Islet precursor cell (in vitro differentiated cells): ENCODE results near the gene MYEF2.

Source experiments
- DNase-seq: peaks from one replicate; pipeline ENCODE4 v3.0.0-alpha.2; 2018

The MYEF2 gene

DNA sequence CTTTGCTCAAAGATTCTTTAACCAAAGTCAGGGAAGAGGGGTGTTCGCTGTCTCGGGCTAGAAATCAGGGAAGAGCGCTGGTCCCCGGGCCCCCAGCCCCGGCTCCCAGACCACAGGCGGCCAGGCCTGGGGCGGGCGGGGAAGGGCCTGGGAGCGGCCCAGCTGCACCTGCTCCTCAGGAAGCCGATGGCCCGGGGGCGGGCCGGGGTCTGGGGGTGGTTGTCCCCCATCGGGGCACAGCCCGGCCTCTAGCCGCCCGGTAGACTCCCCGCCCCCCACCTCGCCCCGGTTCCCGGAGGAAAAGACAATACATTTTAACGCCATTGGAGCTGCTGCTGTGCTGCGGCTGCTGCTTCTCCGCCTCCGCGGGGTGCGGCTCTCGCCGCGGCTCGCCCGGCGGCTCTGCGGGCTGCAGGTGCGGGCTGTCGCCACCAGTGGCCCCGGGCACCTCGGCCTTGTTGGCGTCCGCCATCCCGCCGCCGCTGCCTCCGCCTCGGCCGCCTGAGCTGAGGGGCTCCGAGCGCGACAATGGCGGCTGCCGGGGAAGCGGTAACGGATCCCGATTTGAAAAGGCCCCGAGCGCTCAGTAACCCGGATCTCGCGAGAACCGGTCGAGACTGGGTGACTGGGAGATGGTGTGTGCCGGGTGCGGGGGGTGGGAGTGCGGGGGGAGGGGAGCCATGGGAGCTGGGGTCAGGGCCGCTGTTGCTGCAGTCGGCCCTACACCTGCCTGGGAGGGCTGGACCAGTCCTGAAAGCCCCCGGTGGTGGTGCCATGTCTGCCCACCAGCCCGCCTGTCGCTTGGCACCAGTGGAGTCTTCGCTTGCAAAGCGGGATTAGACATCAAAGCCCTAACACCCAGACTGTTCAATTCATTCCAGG, at the start of gene MYEF2:
TSS of gene MYEF2 (minus strand) at position 530 of the 882 bp plus-strand sequence. CDS start at position 472, 58 bp downstream.
- peak; percentile 90 for DNase-seq

- DNase-seq = no peak
Measured at GRCh38 chr15:48225771-48226170, 47.7 kb upstream of the MYEF2 start.

GRCh38 chr15:48222627-48223026, 44.5 kb upstream of the MYEF2 start:
- no peak for DNase-seq

- no peak for DNase-seq
Measured at GRCh38 chr15:48221885-48222284, 43.8 kb upstream of the MYEF2 start.

DNA sequence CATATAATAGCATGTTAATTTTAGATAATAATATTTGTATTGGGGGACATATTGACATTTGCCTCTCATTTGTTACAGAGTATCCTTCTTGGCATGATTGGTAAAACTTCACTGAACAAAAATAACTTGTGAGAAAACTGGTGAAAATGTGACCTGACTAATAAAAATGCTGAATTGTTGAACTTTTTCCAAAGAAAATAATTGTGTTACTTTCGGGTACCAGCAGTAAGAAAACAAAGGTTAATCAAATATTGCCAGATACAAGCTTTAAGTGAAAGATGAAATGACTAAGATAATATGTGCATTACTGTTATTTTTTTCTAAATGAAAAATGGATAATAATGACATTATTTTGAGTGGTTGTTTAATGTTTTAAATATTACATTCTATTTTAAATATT, 43.2 kb upstream of the MYEF2 start:
- DNase-seq = no peak

DNA sequence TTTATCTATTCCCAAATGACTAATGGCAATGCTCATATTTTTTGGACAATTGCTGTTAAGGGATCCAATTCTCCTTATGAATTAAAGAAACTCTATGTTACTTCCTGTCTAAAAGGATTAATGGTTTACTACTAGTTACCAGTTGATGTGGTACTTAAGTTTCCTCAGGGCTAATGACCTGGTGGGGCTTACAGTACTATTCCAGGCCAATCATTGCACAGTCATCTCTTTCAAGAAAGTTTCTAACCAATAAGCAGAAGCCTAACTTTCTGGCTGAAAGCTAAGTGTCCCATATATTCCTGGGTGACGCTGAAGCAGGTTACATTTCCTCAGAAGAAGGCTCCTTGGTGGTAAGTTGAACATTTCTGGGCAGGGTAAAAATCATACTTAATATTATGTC, 27.9 kb upstream of the MYEF2 start, which contains the start of gene SLC12A1:
TSS of gene SLC12A1 (plus strand) at position 322 of the 400 bp plus-strand sequence. CDS start 1,418 bp downstream, outside the sequence.
- DNase-seq = no peak

- DNase-seq = no peak
Measured at GRCh38 chr15:48202068-48202467, 24.0 kb upstream of the MYEF2 start.

DNA sequence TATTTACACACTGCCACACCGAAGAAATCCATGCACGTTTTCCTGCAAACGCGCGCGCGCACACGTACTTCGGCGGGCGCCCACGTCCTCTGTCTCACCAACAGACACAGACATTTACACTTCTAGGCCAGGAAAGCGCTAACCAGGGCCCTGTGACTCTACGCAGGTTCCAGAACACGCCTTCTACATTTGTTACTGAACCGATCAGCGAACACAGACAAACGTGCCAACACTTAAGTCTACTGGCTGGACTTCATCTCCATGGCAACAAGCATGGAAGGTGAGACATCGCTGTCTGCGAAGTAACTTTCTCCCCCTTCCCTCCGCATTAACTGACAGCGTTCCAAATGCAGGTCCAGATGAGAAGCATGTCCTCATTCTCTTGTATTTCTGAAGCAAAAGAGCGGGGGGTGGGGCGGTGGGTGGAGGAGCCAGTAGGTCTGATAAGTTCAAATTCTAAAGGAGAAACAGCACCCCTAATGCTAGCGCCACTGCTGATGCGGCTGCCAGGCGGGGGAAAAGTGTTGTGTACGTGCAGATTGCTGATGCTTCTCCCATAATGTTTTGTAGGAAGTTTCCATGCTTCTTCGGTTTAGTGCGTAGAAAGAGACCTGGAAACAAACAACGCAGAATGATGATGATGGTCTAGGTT, 13.6 kb upstream of the MYEF2 start, which contains the start of gene CTXN2:
TSS of gene CTXN2 (plus strand) at position 92 of the 652 bp plus-strand sequence. CDS start 9,636 bp downstream, outside the sequence.
- DNase-seq = peak; percentile 53

DNA sequence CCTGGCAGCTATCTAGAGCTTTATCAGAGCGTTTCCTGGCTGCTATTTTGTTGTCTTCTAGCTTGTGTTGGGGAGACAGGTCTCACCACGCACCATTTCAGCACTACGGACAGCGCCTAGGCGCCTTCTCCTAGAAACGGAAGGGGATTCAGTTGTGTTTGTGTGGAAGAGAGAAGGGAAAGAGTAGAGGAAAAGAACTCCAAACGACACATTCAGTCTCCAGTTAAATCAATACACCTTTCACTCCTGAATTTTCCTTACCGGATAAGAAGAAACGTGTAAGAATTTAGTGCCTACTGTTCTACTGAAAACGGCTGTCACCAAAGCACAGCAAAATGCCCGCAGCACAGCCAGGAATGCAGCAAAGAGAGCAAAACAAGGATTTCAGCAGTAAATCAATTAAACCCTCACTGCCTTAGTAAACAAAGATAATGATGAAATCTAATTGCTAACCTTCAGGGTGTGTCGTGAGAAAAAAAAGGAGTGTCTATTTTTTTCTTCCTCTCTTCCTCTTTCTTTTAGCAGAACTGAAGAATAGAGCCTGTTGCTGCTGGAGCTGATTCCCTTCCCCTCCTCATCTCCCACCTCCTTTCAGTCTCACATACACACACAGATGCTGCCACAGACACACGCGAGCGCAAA, 13.0 kb upstream of the MYEF2 start:
- peak; percentile 88 for DNase-seq

- DNase-seq = no peak
Measured at GRCh38 chr15:48186271-48186670, 8.2 kb upstream of the MYEF2 start.

- no peak for DNase-seq
Measured at GRCh38 chr15:48185529-48185928, 7.4 kb upstream of the MYEF2 start.

- DNase-seq = no peak
Measured at GRCh38 chr15:48182749-48183148, 4.7 kb upstream of the MYEF2 start.

DNA sequence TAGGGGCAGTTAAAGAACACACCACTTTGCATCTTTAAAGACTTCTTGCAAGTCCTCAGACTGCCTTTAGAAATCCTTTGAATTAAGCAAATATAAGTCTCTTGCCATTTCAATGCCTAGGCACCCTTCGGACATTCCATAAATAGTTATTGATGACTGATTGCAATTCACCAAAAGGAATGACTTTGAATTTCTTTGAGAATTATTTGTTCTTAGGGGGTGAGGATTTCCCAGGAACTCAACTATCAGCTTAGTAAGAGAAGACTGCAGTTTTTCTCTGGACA, 495 bp upstream of the MYEF2 start:
- DNase-seq = no peak

- DNase-seq = no peak
Measured at GRCh38 chr15:48177383-48177765, 721 bp downstream of the MYEF2 start.

GRCh38 chr15:48176957-48177356, 1.1 kb downstream of the MYEF2 start:
- DNase-seq = no peak

DNA sequence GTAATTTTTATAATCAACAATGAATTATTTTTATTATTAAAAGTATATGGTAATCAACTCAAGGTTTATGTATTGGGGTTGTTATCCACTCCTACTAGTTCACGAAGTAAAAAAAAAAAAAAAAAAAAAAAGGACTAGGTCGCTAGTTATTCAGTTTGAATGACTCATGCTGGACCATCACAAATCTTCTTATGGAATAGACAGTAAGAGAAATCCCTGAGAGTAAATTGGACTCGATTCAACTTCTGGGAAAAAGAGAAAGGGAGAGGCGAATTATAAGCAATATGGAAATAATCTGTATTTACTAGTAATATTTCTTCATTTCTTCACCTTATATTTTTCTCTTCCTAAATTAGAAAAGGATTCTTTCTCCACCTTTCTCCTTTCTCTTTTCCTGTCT, 2.0 kb downstream of the MYEF2 start:
- no peak for DNase-seq

GRCh38 chr15:48175126-48175525, 3.0 kb downstream of the MYEF2 start:
- DNase-seq = no peak

DNA sequence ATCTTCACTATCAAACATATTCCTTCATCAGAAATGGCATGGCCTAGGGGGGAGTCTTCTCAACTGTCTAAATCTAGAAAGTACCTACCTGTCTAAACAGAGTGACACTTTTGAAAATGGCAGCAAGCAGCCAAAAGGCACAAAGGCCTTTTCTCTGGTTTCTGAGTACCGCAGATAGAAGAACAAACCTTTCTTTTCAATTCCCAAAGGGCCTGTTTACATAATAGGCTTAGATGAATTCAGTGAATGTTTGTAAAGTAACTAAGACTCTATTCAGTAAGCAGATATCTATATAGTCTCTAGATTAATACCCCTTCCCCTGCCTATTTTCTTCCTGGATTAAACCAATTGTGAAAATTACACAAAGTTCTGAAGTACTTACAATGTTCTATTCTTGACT, 7.1 kb downstream of the MYEF2 start:
- no peak for DNase-seq

DNA sequence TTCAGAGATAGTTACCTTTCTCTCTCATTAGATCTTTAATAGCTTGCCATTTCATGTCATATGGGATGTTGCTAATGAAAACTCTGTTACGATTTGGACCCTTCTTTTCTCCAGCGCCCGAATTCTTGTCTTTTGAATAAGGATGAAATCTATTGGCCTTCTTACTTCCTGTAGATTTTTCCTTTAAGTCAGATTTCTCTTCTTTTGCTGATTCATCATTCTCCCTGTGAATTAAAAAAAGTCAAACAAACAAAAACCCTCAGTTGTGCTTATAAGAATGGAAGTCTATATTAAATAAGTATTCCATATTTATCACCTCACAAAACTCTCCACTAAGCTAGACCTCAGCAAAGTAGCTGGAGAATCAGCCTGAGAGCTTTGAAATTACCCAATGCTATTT, 9.5 kb downstream of the MYEF2 start:
- DNase-seq = no peak

GRCh38 chr15:48153526-48153925, 24.6 kb downstream of the MYEF2 start:
- no peak for DNase-seq

DNA sequence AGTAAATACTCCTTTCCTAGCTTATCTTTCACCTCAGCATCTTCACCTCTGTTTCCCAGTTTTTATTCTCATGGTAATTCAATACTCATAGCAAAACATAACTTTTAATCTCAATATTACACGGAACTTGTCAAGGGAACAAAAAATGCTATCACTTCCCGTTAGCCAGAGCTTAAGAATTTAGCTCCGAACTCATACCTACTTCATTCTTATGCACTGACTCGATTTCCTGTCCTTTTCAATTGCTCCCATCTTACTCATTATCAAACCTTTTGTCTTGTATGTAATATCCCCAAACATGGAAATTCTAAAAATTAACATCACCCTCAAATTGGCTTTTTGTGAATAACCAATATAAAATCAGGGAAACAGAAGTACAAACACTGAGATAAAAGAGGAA, 28.2 kb downstream of the MYEF2 start:
- DNase-seq = no peak

GRCh38 chr15:48147358-48147757, 30.7 kb downstream of the MYEF2 start:
- DNase-seq = no peak

- DNase-seq = no peak
Measured at GRCh38 chr15:48145923-48146322, 32.2 kb downstream of the MYEF2 start.

DNA sequence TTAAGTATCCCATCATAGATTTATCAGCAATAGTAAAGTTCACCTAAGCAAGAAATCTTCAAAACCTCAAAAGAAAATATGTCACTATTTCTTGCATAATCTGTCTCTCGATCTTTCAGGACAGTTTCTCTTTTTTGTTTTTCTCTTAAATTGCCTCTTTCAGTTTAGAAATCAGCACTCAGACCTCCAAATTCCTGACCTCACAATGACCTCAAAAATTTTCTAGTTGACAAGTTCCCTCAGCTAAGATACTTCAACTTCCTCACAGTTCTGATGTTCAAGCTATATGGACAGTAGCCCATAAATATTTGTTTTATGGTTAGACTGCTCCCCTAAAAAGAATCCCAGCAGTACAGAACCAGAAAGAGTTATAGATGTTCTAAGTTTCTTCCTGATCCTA, 33.2 kb downstream of the MYEF2 start:
- DNase-seq = no peak
